Renal cortical epithelial cell (primary cell): Measurements from ENCODE around the gene CADM4. TPM values are rescaled to one million over a fixed set of nuclear protein-coding genes. Genes with fewer than 3 reads are reported as not detected.
"Not testable (repeated sequence)": the region's sequence is repeated elsewhere in the genome, so short reads cannot be mapped to it uniquely, and the experiment has no call there.

Experiments
- DNase-seq: peaks from one replicate; pipeline ENCODE4 v3.0.0-alpha.2; 2011; ENCODE audit warnings: low read depth
- total RNA-seq: library from RNA; depleted of rRNA; stranded (reverse); fragments of >200 nt; gene quantifications from 2 replicates; pipeline ENCODE4 v1.2.3, GENCODE V29; 2014

Gene CADM4
- total RNA-seq, 1 donor from 2014 or later = 36.4 TPM

DNA sequence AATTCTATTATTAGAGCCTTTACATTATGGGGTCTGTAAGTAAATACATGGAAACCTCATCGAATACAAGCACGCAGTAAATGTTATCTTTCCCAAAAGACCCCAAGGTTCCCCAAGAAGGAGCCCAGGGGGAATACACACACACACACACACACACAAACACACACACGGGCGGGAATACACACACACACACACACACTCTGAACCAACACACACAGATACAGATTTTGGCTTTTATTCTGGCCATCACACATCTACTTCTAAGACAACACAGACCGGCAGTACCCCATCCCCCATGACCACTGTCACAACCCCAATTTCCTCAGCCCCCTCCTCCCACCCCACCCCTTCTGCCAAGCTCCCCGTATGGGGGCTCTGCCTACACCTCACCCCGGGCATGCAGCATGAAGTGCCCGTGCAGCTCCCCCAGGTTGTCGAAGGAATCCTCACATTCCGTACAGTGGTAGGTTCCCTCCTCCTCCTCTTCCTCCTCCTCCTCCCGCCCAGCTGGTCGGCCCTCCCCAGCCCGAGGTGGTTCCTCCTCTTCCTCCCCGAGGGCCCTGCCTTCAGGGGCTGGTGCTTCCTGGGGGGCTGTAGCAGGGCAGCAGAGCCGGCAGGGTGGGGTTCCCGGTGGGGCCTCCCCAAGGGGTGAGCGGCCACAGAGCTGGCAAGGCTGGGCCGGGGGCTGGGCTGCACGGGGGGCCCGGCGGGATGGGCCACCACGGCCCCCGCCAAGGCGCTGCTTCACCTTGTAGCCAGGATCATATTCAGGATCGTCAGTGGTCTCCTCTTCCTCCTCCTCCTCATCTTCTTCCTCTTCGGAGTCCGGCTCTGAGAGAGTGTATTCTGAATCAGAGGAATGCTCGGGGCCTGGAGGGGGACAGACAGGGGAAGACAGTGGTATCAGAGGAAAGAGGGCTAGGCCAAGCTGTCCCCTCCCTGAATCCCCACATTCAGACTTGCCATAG is 32.1 kb downstream of the CADM4 start:
- no peak for DNase-seq

GRCh38 chr19:43606569-43607229 is 33.0 kb downstream of the CADM4 start:
- no peak for DNase-seq

DNA sequence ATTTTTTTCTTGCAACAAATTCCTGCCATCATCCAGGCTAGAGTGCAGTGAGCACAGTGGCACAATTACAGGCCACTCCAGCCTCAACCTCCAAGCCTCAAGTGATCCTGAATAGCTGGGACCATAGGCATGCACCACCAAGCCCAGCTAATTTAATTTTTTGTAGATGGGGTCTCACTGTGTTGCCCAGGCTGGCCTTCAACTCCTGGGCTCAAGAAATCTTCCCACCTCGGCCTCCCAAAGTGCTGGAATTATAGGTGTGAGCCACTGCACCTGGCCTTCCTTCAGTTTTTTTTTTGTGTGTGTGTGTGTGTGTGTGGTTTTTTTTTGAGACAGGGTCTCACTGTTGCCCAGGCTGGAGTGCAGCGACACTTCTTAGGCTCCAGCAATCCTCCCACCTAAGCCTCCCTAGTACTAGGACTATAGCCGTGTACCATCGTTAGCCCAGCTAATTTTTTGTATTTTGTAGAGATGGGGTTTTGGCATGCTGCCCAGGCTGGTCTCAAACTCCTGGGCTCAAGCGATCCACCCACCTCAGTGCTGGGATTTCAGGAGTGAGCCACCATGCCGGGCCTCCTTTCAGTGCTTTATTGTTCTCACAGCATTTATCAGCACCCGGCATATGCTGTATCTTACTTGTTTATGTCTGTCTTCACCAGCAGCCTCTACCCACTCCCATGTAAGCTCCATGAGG is 33.6 kb downstream of the CADM4 start:
- no peak for DNase-seq

GRCh38 chr19:43600326-43600725 is 39.3 kb downstream of the CADM4 start:
- DNase-seq = not testable (repeated sequence)

- no peak for DNase-seq
Observed at GRCh38 chr19:43599635-43600295, 39.9 kb downstream of the CADM4 start.

DNA sequence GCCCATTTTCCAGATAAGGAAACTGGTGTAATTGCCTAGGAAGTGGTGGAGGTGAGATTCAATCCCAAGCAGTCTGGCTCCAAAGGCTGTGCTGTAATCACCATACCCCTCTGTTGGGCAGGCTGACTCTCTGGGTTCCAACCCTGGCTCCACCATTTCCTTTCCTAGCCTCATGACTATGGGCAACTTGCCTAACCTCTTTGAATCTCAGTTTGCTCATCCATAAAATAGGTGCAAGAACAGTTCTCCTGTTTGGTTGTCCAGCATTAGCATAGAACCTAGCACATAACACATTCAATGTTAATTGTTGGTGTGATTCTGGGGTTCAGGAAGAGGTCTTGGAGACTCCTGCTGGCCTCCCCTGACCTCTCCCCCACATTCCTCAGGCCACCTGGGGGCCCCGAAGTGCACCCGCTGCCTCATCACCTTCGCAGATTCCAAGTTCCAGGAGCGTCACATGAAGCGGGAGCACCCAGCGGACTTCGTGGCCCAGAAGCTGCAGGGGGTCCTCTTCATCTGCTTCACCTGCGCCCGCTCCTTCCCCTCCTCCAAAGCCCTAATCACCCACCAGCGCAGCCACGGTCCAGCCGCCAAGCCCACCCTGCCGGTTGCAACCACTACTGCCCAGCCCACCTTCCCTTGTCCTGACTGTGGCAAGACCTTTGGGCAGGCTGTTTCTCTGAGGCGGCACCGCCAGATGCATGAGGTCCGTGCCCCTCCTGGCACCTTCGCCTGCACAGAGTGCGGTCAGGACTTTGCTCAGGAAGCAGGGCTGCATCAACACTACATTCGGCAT is 41.0 kb downstream of the CADM4 start:
- no peak for DNase-seq

DNA sequence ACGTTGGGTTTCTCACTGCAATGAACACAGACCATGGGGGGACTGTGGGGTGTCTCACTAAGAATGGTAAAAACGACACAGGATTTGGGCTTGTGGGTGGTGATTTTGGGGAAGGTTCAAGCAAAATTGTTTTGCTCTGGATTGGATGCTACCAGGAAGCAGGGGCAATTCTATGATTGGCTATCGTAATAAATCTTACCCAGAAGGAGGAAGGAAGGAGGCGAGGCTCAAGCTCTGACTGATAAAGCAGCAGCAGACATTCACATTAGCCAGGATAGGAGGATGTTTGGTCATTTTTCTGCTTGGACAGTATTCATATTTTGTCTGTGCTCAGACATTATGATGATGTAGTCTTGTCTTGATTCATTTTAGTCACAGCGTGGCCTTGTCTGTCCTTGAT is 41.8 kb downstream of the CADM4 start:
- DNase-seq = no peak

DNA sequence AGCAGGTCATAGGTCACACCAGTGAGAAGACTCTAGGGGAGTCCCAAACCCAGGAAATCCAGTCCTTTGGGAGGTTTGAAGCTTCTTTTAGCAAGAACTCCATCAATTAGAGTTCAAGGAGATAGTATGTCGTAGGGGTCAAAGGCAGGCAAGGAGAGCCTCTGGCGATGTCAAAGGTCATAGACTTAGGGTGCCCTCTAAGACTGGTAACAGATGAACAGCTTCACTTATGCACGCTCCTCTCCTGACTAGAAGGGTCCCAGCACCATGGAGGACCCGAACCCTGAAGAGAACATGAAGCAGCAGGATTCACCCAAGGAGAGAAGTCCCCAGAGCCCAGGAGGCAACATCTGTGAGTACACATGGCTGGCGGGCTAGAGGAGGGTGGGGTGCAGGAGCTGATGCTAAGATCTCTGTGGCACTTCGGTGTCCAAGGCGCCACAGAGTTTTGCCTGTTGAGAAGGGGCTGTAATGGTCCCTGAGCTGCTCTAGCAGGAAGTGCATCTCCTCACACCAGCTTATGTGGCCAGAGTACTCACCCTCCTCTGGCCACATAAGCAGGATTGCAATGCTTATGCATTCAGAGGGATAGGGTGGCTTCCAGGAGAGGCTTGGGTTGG is 42.7 kb downstream of the CADM4 start:
- no peak for DNase-seq

DNA sequence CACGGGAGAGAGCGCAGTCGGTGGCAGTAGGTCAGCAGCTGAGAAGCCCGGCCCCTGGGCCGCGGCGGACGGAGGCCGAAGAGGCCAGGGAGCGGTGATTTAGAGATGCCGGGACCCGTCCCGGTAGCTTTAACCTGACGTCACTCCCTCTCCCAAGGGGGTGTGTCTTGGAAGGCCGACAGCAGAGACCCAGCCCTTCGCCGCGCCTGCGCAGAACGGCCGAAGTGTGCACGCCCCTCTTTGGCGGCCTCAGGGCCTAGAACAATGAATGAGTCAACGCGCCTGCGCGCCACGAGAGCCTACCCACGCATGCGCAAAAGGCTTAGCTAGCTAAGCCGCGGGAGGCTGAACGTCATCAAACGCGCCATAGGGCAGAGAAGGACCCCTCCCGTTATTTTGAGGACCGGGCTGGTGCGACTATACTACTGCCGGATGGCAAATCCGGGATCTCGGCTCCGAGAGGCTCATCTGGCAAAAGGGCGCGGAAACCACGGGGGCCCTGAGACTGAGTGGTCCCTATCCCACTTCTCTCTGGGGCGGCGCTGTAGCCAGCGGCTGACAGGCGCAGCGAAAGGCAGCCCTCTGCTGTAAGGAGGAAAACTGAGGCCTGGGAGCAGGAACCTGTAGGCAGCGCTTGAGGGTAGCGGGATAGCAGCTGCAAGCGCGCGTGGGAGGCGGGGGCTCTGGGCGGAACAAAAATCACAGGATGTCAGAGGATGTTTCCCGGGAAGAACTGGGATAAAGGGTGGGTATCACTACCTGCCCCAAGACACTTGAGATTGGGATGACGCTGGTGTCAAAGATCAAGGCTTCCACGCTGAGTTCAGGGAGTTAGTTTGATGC is 43.4 kb downstream of the CADM4 start, which contains the start of the genes IRGQ and ZNF576:
TSS of gene IRGQ (minus strand) at position 136 of the 843 bp plus-strand sequence. CDS start 796 bp downstream, outside the sequence.
TSS of gene ZNF576 (plus strand) at position 597 of the 843 bp plus-strand sequence. CDS start 514 bp downstream, outside the sequence.
- peak; percentile 98 for DNase-seq

DNA sequence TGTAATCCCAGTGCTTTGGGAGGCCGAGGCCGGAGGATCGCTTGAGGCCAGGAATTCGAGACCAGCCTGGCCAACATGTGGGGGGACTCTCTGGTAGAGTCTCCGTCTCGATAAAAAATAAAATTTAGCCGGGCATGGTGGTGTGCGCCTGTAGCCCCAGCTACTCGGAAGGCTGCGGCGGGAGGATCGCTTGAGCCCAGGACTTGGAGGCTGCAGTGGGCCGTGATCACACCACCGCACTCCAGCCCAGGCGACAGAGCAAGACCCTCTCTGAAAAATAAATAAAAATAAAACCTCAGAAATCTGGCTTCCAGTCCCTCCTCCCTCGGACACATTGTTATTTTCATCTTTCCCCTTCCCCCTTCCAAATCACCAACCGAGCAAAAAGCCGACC is 44.0 kb downstream of the CADM4 start:
- DNase-seq = no peak

DNA sequence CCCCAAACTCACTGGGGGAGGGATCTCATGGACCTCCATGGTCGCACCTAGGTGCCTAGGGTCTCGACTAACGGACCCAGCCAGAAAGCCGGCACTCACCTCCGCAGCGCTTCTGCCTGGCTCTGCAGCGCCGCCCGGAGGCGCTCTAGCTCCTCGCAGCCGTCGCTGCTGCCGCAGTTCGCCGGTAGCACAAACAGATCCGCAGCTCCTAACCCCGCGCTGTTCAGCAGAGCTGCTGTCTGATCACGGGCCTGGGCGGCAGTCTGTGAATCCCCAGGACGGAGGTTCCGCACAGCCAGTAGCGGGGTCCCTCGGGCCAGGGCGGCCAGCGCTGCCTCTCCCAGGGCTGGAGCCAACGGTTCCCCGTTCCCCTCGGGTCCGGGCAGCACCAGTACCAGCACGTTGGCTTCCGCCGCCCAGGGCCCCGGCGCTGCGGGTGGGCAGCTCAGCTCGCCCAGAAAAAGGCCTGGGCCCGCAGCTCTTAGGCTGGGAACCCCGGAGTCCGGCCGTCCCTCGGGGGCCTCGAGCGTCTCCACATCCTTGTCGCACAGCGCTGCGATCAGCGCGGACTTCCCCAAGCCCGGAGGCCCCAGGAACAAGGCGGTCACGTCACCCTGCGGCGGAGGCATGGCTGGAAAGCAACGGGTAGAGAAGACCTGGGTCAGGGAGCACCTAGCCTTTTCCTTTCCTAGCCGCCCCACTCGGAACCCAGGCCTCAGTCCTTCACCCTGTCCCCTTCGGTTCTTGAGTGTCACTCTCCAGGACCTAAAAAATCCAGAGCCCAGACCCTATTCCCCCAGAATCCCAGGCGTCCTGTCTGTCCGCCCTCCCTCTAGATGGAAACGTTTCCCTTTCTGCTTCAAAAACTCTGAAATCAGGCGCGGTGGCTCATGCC is 44.7 kb downstream of the CADM4 start:
- DNase-seq = peak; percentile 48

DNA sequence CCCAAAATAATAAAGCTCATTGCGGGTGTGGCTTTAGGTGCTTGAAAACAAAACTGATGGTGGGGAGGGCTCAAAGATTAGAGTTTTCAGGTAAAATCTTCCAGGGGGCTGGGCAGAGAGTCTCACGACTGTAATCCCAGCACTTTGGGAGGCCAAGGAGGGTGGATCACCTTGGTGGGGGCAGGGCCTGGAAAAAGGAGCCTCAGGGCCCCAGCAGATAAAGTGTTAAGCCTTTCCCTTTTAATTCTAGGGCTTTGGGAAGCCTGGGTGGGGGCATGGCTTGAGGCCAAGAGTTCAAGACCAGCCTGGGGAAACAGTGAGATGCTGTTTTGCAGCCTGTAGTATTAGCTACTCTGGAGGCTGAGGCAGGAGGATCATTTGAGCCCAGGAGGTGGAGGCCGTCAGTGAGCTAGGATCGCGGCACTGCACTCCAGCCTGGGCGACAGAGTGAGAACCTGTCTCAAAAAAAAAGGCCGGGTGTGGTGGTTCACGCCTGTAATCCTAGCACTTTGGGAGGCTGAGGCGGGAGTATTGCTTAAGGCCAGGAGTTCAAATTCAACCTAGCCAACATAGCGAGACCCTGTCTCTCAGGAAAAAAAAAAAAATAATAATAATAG is 45.5 kb downstream of the CADM4 start:
- DNase-seq = no peak

DNA sequence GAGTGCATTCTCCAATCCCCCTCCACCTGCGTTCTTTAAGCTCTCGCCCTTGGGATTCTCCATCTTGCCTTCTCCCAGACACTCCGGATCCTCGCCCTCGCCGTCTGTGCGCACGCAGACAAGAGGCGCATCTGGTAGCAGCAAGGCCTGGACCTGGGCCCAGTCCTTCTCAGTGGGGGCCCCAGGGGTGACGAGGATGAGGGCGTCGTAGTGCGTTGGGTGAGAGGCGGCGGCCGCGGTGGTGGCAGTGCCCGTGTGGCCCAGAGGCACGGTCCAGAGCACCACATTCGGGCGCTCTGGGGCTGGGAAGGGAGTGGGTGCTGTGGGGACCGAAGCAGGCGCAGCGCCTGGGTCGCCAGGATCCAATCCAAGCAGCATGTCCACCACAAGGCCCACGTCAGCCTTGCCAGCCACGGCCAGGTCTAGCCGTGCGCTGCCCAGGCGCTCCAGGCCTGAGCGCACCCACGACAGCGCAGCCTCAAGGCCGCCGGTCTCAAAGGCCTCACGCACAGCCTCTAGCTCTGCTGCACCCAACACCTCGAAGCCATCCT is 46.8 kb downstream of the CADM4 start:
- DNase-seq = no peak

GRCh38 chr19:43591904-43592772 is 47.5 kb downstream of the CADM4 start:
- DNase-seq = no peak

GRCh38 chr19:43589678-43590077 is 50.0 kb downstream of the CADM4 start:
- no peak for DNase-seq

GRCh38 chr19:43589277-43589676 is 50.4 kb downstream of the CADM4 start:
- DNase-seq = no peak

- DNase-seq = not testable (repeated sequence)
Observed at GRCh38 chr19:43587029-43587428, 52.6 kb downstream of the CADM4 start.
